Body of pancreas (tissue), 4 donors: Measurements from ENCODE around the gene SLC30A1. TPM values are rescaled to one million over a fixed set of nuclear protein-coding genes. Genes with fewer than 3 reads are reported as not detected.

Source experiments
- ATAC-seq: fragments of 150-250 bp; one replicate; pipeline ENCODE4 v1.9.1; 2016
- DNase-seq, 4 donors: peaks; one replicate each; pipeline ENCODE4 v3.0.0-alpha.2; 2019
- H3K27ac ChIP-seq, 4 donors: fragments of 200-600 bp; sonication (generic); 1 replicate in 3 of 4; 2 replicates in 1 of 4; pipeline versions ENCODE4 v1.5.1 to v1.6.1; 2016 to 2019; ENCODE audit warnings: mild to moderate bottlenecking in 1 of 4, mixed read lengths in 1 of 4, moderate library complexity in 1 of 4
- H3K27me3 ChIP-seq, 2 donors: fragments of 200-600 bp; sonication (generic); one replicate each; pipeline ENCODE4 v1.6.0; 2016; ENCODE audit warnings: mild to moderate bottlenecking in 1 of 2
- H3K36me3 ChIP-seq, 2 donors: fragments of 200-600 bp; sonication (generic); replicated peaks in 1 of 2; 2 replicates each; pipeline ENCODE4 v1.5.1; 2016; ENCODE audit warnings: low read depth in 2 of 2; ENCODE audit not compliant: insufficient read depth in 1 of 2
- H3K4me1 ChIP-seq: fragments of 200-600 bp; sonication (generic); one replicate; pipeline ENCODE4 v1.6.0; 2016
- H3K4me3 ChIP-seq, 2 donors: fragments of 200-600 bp; sonication (generic); 1 replicate in 1 of 2; 2 replicates in 1 of 2; pipeline ENCODE4 v1.5.1; 2016 to 2019
- H3K9me3 ChIP-seq, 3 donors: fragments of 200-600 bp; sonication (generic); 1 replicate in 2 of 3; 2 replicates in 1 of 3; pipeline ENCODE4 v1.5.1; 2016
- POLR2A ChIP-seq, 3 donors: fragments of 450-650 bp; IDR thresholded peaks; one replicate each; pipeline ENCODE4 v1.6.1; 2016; ENCODE audit warnings: antibody characterized with exemption in 3 of 3, mild to moderate bottlenecking in 2 of 3
- WGBS, 2 donors: methylation state at CpG; one replicate each; pipeline ENCODE4 v1.1.5; 2017; 5-methylcytosine and 5-hydroxymethylcytosine counted together
- intact Hi-C: fragments of 100-400 bp; cut with DNase I; formaldehyde crosslinking; loops from one replicate; pipeline ENCODE4 v1.15.1; 2023
- total RNA-seq, 2 donors: library from RNA; depleted of rRNA; stranded (reverse); fragments of >200 nt; gene quantifications; one replicate each; pipeline ENCODE4 v1.1.0, GENCODE V29; 2016
- TF ChIP-seq, protein P1 (sequence below), 7 experiments: fragments of 450-650 bp in 4 of 7; fragments of 200-600 bp in 3 of 7; sonication (generic) in 3 of 7; IDR thresholded peaks; one replicate each; pipeline ENCODE4 v1.5.1; 2016 to 2019; ENCODE audit warnings: antibody characterized with exemption in 7 of 7

The SLC30A1 gene
- total RNA-seq, 2 donors from 2014 or later = 7.3 to 11.5 TPM

- Histone ChIP-seq H3K36me3 (no peaks in the 10 kb centered on the region), H3K4me1 (no peaks in the 10 kb centered on the region), H3K27me3 (no peaks in the 10 kb centered on the region), H3K27ac (no peak overlapping the region), H3K9me3 (no peaks in the 10 kb centered on the region), H3K4me3 (no peak overlapping the region)
- intact Hi-C loops = no loop called here
- DNase-seq (no peak), ATAC-seq (no peak)
- TF ChIP-seq POLR2A (IDR thresholded peaks at IDR 0.05) = no peak
- TF ChIP-seq, protein P1, sequence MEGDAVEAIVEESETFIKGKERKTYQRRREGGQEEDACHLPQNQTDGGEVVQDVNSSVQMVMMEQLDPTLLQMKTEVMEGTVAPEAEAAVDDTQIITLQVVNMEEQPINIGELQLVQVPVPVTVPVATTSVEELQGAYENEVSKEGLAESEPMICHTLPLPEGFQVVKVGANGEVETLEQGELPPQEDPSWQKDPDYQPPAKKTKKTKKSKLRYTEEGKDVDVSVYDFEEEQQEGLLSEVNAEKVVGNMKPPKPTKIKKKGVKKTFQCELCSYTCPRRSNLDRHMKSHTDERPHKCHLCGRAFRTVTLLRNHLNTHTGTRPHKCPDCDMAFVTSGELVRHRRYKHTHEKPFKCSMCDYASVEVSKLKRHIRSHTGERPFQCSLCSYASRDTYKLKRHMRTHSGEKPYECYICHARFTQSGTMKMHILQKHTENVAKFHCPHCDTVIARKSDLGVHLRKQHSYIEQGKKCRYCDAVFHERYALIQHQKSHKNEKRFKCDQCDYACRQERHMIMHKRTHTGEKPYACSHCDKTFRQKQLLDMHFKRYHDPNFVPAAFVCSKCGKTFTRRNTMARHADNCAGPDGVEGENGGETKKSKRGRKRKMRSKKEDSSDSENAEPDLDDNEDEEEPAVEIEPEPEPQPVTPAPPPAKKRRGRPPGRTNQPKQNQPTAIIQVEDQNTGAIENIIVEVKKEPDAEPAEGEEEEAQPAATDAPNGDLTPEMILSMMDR (IDR thresholded peaks at IDR 0.05) = no peak
- WGBS, 2 donors = 58 to 69% methylated on average over 12 of the region's 12 CpGs
These were observed 27.1 kb downstream of the SLC30A1 start for GRCh38 chr1:211551638-211552460.

- Histone ChIP-seq H3K4me1 (no peaks in the 10 kb centered on the region), H3K9me3 (no peaks in the 10 kb centered on the region), H3K27ac (no peak overlapping the region), H3K36me3 (no peaks in the 10 kb centered on the region), H3K4me3 (no peak overlapping the region), H3K27me3 (no peaks in the 10 kb centered on the region)
- WGBS, 2 donors = 58 to 79% methylated on average over 4 to 6 of the region's 6 CpGs
- intact Hi-C loops = no loop called here
- ATAC-seq (no peak), DNase-seq (no peak)
- TF ChIP-seq, protein P1 (IDR thresholded peaks at IDR 0.05) = no peak
- TF ChIP-seq POLR2A (IDR thresholded peaks at IDR 0.05) = no peak
These were observed 29.8 kb downstream of the SLC30A1 start for GRCh38 chr1:211549092-211549711.

- Histone ChIP-seq H3K9me3 (no peaks in the 10 kb centered on the region), H3K36me3 (no peaks in the 10 kb centered on the region), H3K4me1 (no peaks in the 10 kb centered on the region), H3K4me3 (no peak overlapping the region), H3K27ac (no peak overlapping the region), H3K27me3 (no peaks in the 10 kb centered on the region)
- intact Hi-C loops = no loop called here
- WGBS, 2 donors = 81 to 89% methylated on average over 9 of the region's 9 CpGs
- DNase-seq (no peak), ATAC-seq (no peak)
- TF ChIP-seq, protein P1 (IDR thresholded peaks at IDR 0.05) = no peak
- no peak for TF ChIP-seq POLR2A (IDR thresholded peaks at IDR 0.05)
These were observed 30.5 kb downstream of the SLC30A1 start for GRCh38 chr1:211548321-211549091.

DNA sequence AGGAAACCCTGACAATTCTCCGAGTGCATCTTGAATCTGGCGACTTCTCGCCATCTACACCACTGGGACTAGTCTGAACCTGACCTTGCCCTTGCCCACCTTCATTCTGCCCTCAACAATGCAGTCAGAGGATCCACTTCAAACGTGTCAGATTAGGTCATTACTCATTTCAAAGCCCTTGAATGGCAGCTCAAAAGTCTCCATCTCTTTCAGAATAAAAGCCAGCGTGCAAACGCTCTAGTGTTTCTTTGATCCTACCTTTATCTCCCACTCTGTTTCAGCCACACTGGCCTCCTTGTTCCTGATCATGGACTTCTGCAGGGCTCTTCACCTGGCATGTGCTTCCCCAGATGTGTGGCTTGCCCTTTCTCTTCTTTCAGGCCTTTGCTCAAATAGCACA lies 31.3 kb downstream of the SLC30A1 start:
- intact Hi-C loops = no loop called here

More for the DNA sequence above, 31.3 kb downstream of the SLC30A1 start:
- ATAC-seq (no peak), DNase-seq (no peak)
- H3K9me3 ChIP-seq = no peaks in the 10 kb centered on the region
- no peak overlapping the region for H3K27ac ChIP-seq
- H3K36me3 ChIP-seq = no peaks in the 10 kb centered on the region
- H3K27me3 ChIP-seq = no peaks in the 10 kb centered on the region
- H3K4me1 ChIP-seq = no peaks in the 10 kb centered on the region
- WGBS, 2 donors = 80 to 81% methylated on average over 6 of the region's 6 CpGs
- no peak overlapping the region for H3K4me3 ChIP-seq
- TF ChIP-seq POLR2A (IDR thresholded peaks at IDR 0.05) = no peak
- TF ChIP-seq, protein P1 (IDR thresholded peaks at IDR 0.05) = no peak
